ENCODE results near the gene CTCFL.

The CTCFL gene

GRCh38 chr20:57560554-57561355 lies 35.8 kb upstream of the CTCFL start, which contains the start of gene PCK1:
TSS of gene PCK1 (plus strand) at chr20:57561110. CDS start at chr20:57561412, 302 bp downstream.
- no peak for DNase-seq (ENCODE audit: low read depth)

- DNase-seq (ENCODE audit: low read depth): no peak
These were observed 35.0 kb upstream of the CTCFL start for GRCh38 chr20:57559658-57560553.

- DNase-seq (ENCODE audit: low read depth): no peak
These were observed 34.3 kb upstream of the CTCFL start for GRCh38 chr20:57559289-57559634.

GRCh38 chr20:57558614-57559288 lies 33.8 kb upstream of the CTCFL start:
- no peak for DNase-seq (ENCODE audit: low read depth)

GRCh38 chr20:57557926-57558613 lies 33.1 kb upstream of the CTCFL start:
- no peak for DNase-seq (ENCODE audit: low read depth)

- no peak for DNase-seq (ENCODE audit: low read depth)
These were observed 32.0 kb upstream of the CTCFL start for GRCh38 chr20:57556980-57557274.

- DNase-seq (ENCODE audit: low read depth): no peak
These were observed 30.7 kb upstream of the CTCFL start for GRCh38 chr20:57555457-57556184.

GRCh38 chr20:57553376-57554018 lies 28.6 kb upstream of the CTCFL start:
- no peak for DNase-seq (ENCODE audit: low read depth)

- DNase-seq (ENCODE audit: low read depth): no peak
These were observed 27.5 kb upstream of the CTCFL start for GRCh38 chr20:57552471-57552870.

- DNase-seq (ENCODE audit: low read depth): no peak
These were observed 23.5 kb upstream of the CTCFL start for GRCh38 chr20:57548177-57549058.

GRCh38 chr20:57546956-57547649 lies 22.2 kb upstream of the CTCFL start:
- no peak for DNase-seq (ENCODE audit: low read depth)

GRCh38 chr20:57545927-57546662 lies 21.2 kb upstream of the CTCFL start:
- no peak for DNase-seq (ENCODE audit: low read depth)

- no peak for DNase-seq (ENCODE audit: low read depth)
These were observed 20.1 kb upstream of the CTCFL start for GRCh38 chr20:57544838-57545564.

GRCh38 chr20:57543754-57544153 lies 18.8 kb upstream of the CTCFL start:
- DNase-seq (ENCODE audit: low read depth): no peak

GRCh38 chr20:57540890-57541580 lies 16.1 kb upstream of the CTCFL start:
- DNase-seq (ENCODE audit: low read depth): no peak

- DNase-seq (ENCODE audit: low read depth): no peak
These were observed 14.9 kb upstream of the CTCFL start for GRCh38 chr20:57539889-57540288.

- DNase-seq (ENCODE audit: low read depth): no peak
These were observed 12.9 kb upstream of the CTCFL start for GRCh38 chr20:57537822-57538221.

Measured in stromal cell of bone marrow (primary cell).